Measurements from ENCODE around the gene KAT6B.

Gene KAT6B

GRCh38 chr10:74827045-74827441, 643 bp downstream of the KAT6B start:
- no peak for TF ChIP-seq CTCF (IDR thresholded peaks at IDR 0.05; ENCODE audit: insufficient read depth, low read length, missing control alignments)
- H3K4me3 ChIP-seq (ENCODE audit: low read depth, low read length): peak overlapping the region; percentile 73
- POLR2A ChIA-PET: no interaction called here
- CTCF ChIA-PET: interaction anchor here (1.1 kb wide), 1 partner anchor 20 kb away, joined by 4 read pairs; no protein-coding TSS in a partner anchor
- DNase-seq (ENCODE audit: low read depth, low spot score): no peak

GRCh38 chr10:74827694-74828093, 1.3 kb downstream of the KAT6B start:
- no peak for TF ChIP-seq CTCF (IDR thresholded peaks at IDR 0.05; ENCODE audit: insufficient read depth, low read length, missing control alignments)
- CTCF ChIA-PET: interaction anchor here (1.0 kb wide), 1 partner anchor 22 kb away, joined by 3 read pairs; no protein-coding TSS in a partner anchor
- POLR2A ChIA-PET: no interaction called here
- H3K4me3 ChIP-seq (ENCODE audit: low read depth, low read length): peak overlapping the region; percentile 73
- DNase-seq (ENCODE audit: low read depth, low spot score): no peak

DNA sequence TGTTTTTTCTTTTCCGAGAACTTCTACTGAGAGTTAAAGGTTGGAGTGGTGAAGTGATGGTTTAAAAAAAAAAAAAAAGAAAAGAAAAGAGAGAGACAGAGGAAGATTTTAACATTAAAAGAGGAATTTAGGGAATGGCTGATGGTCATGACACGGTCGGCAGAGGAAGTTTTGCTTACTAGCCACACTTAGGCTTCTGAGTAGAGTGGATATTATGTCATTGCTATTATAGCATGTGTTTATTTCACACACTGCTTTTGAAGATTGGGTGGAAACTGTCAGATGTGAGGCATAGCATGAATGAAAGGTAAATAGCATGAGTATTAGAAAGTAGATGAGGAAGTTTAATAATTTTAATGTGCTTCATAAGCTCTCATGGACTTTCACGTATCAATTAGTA, 2.5 kb downstream of the KAT6B start:
- H3K4me3 ChIP-seq (ENCODE audit: low read depth, low read length): no peak overlapping the region
- POLR2A ChIA-PET: no interaction called here
- CTCF ChIA-PET: interaction anchor here (0.6 kb wide), 2 partner anchors 13 to 368 kb away, joined by 3 read pairs; no protein-coding TSS in a partner anchor
- no peak for DNase-seq (ENCODE audit: low read depth, low spot score)
- no peak for TF ChIP-seq CTCF (IDR thresholded peaks at IDR 0.05; ENCODE audit: insufficient read depth, low read length, missing control alignments)

DNA sequence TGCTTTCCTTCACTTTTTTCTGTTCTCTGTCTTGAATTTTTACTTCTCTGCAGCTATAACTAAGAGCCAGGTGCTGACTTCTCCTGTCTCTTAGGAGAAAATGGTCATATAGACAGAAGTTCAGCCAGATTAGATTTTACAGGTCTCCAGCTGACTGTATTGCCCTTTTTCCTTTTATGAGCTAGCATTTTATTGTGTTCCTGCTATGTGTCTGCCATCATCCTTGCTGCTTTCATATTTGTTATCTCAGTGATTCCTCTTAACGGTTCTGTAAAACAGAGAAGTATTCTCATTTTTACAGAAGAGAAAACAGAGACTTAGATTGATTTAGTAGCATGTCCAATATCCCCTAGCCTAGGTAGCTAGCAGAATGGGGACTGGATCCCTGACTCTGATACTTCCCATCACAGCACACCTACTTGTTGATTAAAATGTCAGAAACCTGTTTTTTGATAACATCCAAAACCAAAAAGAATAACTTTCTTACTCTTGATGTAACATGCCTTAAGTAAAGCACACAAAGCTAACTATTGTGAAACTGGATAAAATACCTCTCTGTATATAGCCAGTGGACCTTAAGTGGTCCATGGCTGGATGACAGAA, 5.2 kb downstream of the KAT6B start:
- CTCF ChIA-PET: no interaction called here

GRCh38 chr10:74835963-74836362, 9.6 kb downstream of the KAT6B start:
- no peak for DNase-seq (ENCODE audit: low read depth, low spot score)
- ChIA-PET POLR2A (no interaction called here), CTCF (no interaction called here)
- H3K4me3 ChIP-seq (ENCODE audit: low read depth, low read length): no peak overlapping the region
- no peak for TF ChIP-seq CTCF (IDR thresholded peaks at IDR 0.05; ENCODE audit: insufficient read depth, low read length, missing control alignments)

More for the DNA sequence above, 5.2 kb downstream of the KAT6B start:
- no peak for DNase-seq (ENCODE audit: low read depth, low spot score)
- POLR2A ChIA-PET: no interaction called here
- H3K4me3 ChIP-seq (ENCODE audit: low read depth, low read length): no peak overlapping the region
- TF ChIP-seq CTCF (IDR thresholded peaks at IDR 0.05; ENCODE audit: insufficient read depth, low read length, missing control alignments): no peak

DNA sequence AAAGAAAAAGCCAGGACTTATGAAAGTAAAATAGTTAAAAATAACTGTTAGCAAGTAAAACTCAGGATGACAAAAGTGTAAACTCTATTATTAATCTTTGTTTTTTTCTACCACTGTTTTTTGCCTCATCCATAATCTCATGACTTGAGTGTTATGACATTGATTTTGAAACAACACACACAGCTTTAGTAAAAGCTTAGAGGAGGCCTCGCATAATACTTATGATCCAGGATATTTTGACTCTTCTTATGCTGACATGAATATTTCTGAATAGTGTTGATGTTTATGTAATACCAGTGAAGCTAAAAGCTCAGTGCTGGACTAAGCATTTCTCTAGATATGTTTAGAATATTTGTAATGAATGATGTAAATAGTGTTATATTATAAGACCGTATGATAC, 10.5 kb downstream of the KAT6B start:
- ChIA-PET CTCF (interaction anchor here (0.9 kb wide), 1 partner anchor 52 kb away, joined by 3 read pairs; no protein-coding TSS in a partner anchor), POLR2A (no interaction called here)
- no peak overlapping the region for H3K4me3 ChIP-seq (ENCODE audit: low read depth, low read length)
- no peak for TF ChIP-seq CTCF (IDR thresholded peaks at IDR 0.05; ENCODE audit: insufficient read depth, low read length, missing control alignments)
- no peak for DNase-seq (ENCODE audit: low read depth, low spot score)
